Measurements from ENCODE around the gene PAM. TPM values are rescaled to one million over a fixed set of nuclear protein-coding genes. Genes with fewer than 3 reads are reported as not detected.

The PAM gene
- total and polyA plus RNA-seq, 3 donors from 2014 or later = 65.5 to 92.5 (median 77.5) TPM

- 86 to 87% methylated on average over 4 of the region's 4 CpGs for WGBS, 2 donors
- Histone ChIP-seq H3K4me1 (no peaks in the 10 kb centered on the region), H3K27me3 (no peaks in the 10 kb centered on the region), H3K9me3 (no peaks in the 10 kb centered on the region), H3K27ac (no peak overlapping the region), H3K36me3 (ENCODE audit: low read depth, missing control alignments) (no peaks in the 10 kb centered on the region), H3K4me3 (no peak overlapping the region)
- intact Hi-C loops (cut with DNase I; ENCODE audit: low total_unique reads) = no loop called here
- DNase-seq = no peak
- TF ChIP-seq POLR2A (IDR thresholded peaks at IDR 0.05) (no peak), CTCF (IDR thresholded peaks at IDR 0.05) (no peak)
Measured at GRCh38 chr5:102722931-102723330, 32.2 kb upstream of the PAM start.

GRCh38 chr5:102731693-102732092, 23.4 kb upstream of the PAM start:
- H3K4me3 ChIP-seq = no peak overlapping the region
- intact Hi-C loops (cut with DNase I; ENCODE audit: low total_unique reads) = no loop called here
- H3K27me3 ChIP-seq = no peaks in the 10 kb centered on the region
- H3K27ac ChIP-seq = no peak overlapping the region
- TF ChIP-seq CTCF (IDR thresholded peaks at IDR 0.05) (no peak), POLR2A (IDR thresholded peaks at IDR 0.05) (no peak)
- no peak for DNase-seq
- 70 to 79% methylated on average over 1 of the region's 1 CpG for WGBS, 2 donors
- no peaks in the 10 kb centered on the region for H3K36me3 ChIP-seq (ENCODE audit: low read depth, missing control alignments)
- H3K9me3 ChIP-seq = no peaks in the 10 kb centered on the region
- H3K4me1 ChIP-seq = no peaks in the 10 kb centered on the region

GRCh38 chr5:102733534-102733933, 21.6 kb upstream of the PAM start:
- Histone ChIP-seq H3K27me3 (no peaks in the 10 kb centered on the region), H3K36me3 (ENCODE audit: low read depth, missing control alignments) (no peaks in the 10 kb centered on the region), H3K9me3 (no peaks in the 10 kb centered on the region), H3K27ac (no peak overlapping the region), H3K4me1 (no peaks in the 10 kb centered on the region), H3K4me3 (no peak overlapping the region)
- no peak for TF ChIP-seq CTCF (IDR thresholded peaks at IDR 0.05)
- TF ChIP-seq POLR2A (IDR thresholded peaks at IDR 0.05) = no peak
- 85 to 88% methylated on average over 5 of the region's 5 CpGs for WGBS, 2 donors
- intact Hi-C loops (cut with DNase I; ENCODE audit: low total_unique reads) = no loop called here
- DNase-seq = no peak

GRCh38 chr5:102737161-102737560, 17.9 kb upstream of the PAM start:
- 76 to 85% methylated on average over 1 of the region's 1 CpG for WGBS, 2 donors
- Histone ChIP-seq H3K27me3 (no peaks in the 10 kb centered on the region), H3K9me3 (no peaks in the 10 kb centered on the region), H3K36me3 (ENCODE audit: low read depth, missing control alignments) (no peaks in the 10 kb centered on the region), H3K27ac (no peak overlapping the region), H3K4me3 (no peak overlapping the region), H3K4me1 (no peaks in the 10 kb centered on the region)
- intact Hi-C loops (cut with DNase I; ENCODE audit: low total_unique reads) = no loop called here
- no peak for TF ChIP-seq POLR2A (IDR thresholded peaks at IDR 0.05)
- TF ChIP-seq CTCF (IDR thresholded peaks at IDR 0.05) = no peak
- no peak for DNase-seq

- H3K27ac ChIP-seq = no peak overlapping the region
- no peak for TF ChIP-seq POLR2A (IDR thresholded peaks at IDR 0.05)
- TF ChIP-seq CTCF (IDR thresholded peaks at IDR 0.05) = no peak
- no peak for DNase-seq
- no peaks in the 10 kb centered on the region for H3K27me3 ChIP-seq
- H3K4me1 ChIP-seq = no peaks in the 10 kb centered on the region
- intact Hi-C loops (cut with DNase I; ENCODE audit: low total_unique reads) = no loop called here
- H3K36me3 ChIP-seq (ENCODE audit: low read depth, missing control alignments) = no peaks in the 10 kb centered on the region
- WGBS, 2 donors = 70 to 76% methylated on average over 7 of the region's 7 CpGs
- H3K9me3 ChIP-seq = no peaks in the 10 kb centered on the region
- H3K4me3 ChIP-seq = no peak overlapping the region
Measured at GRCh38 chr5:102737805-102738469, 17.2 kb upstream of the PAM start.

All from testis (tissue), 3 donors.